H1 (cell line): ENCODE results near the gene PDCD7. TPM values are rescaled to one million over a fixed set of nuclear protein-coding genes. Genes with fewer than 3 reads are reported as not detected.

Experiments
- CTCF ChIP-seq, 3 experiments: IDR thresholded peaks; 1 replicate in 2 of 3; 2 replicates in 1 of 3; pipeline versions ENCODE4 v1.5.1 to v1.6.1; 2011; ENCODE audit warnings: low read length in 3 of 3, mild to moderate bottlenecking in 3 of 3, inconsistent platforms in 2 of 3, low read depth in 1 of 3, moderate library complexity in 1 of 3; ENCODE audit not compliant: insufficient read depth in 1 of 3; ENCODE audit errors: control extremely low read depth in 1 of 3
- NANOG ChIP-seq: IDR thresholded peaks from 2 replicates; pipeline ENCODE4 v1.6.1; 2011; ENCODE audit warnings: low read length, low read depth, mild to moderate bottlenecking, inconsistent platforms; ENCODE audit not compliant: insufficient read depth, poor library complexity, severe bottlenecking
- polyA plus RNA-seq, 7 experiments: library from polyadenylated mRNA; depleted of rRNA in 3 of 7; stranded (reverse) in 5 of 7; unstranded in 2 of 7; fragments of >200 nt in 5 of 7; fragments of 200-250 nt in 2 of 7; gene quantifications; 1 replicate in 5 of 7; 2 replicates in 1 of 7; 4 replicates in 1 of 7; pipeline versions ENCODE4 v1.2.1 to v1.2.3, GENCODE V29; 2011 to 2013; ENCODE audit warnings: missing spikeins in 2 of 7, mixed read lengths in 2 of 7
- total RNA-seq: library from RNA; stranded (reverse); fragmentation: NEBNext Ultra II Directional; extraction: Animal tissue kit (Norgen Biotek cat#: 25700); gene quantifications from 2 replicates; pipeline ENCODE4 v1.2.1, GENCODE V29; 2021

Gene PDCD7
- total and polyA plus RNA-seq, 2 of the 8 experiments (the other 6 are each of a cell fraction or from before 2014, with no cell fraction given), result 11.5 to 25.6 TPM

DNA sequence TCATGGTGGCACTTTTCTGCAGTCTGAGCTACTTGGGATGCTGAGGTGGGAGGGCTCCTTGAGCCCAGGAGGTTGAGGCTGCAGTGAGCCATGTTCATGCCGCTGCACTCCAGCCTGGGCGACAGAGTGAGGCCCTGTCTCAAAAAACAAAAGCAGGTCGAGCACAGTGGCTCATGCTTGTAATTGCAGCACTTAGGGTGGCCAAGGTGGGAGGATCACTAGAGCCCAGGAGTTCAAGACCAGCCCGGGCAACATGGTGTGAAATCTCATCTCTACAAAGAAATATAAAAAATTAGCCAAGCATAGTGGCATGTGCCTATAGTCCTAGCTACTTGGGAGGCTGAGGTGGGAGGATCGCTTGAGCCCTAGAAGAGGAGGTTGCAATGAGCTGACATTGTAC is 28.6 kb downstream of the PDCD7 start (continued):
- TF ChIP-seq CTCF (IDR thresholded peaks at IDR 0.05; ENCODE audit: control extremely low read depth in 1 of 3, insufficient read depth in 1 of 3, low read depth in 1 of 3, low read length in 3 of 3) (no peak), NANOG (no peak)
